HG02642 (cell line): ENCODE measurements around the gene PLVAP.

Experiments used
- ATAC-seq: cut with Tn5 transposase; IDR thresholded peaks from one replicate; pipeline ENCODE4 v1.9.1; 2021; ENCODE audit warnings: mild to moderate bottlenecking; ENCODE audit not compliant: unreplicated experiment, poor library complexity

Gene PLVAP

GRCh38 chr19:17305216-17305516 lies 72.0 kb downstream of the PLVAP start:
- ATAC-seq = no peak

- ATAC-seq = no peak
These were observed 72.5 kb downstream of the PLVAP start for GRCh38 chr19:17304386-17305215.

- no peak for ATAC-seq
These were observed 73.2 kb downstream of the PLVAP start for GRCh38 chr19:17303940-17304267.

GRCh38 chr19:17303167-17303939 lies 73.8 kb downstream of the PLVAP start, which contains the start of gene ABHD8:
ABHD8 (minus strand) TSS chr19:17303425; CDS start chr19:17301616, 1,809 bp downstream.
- ATAC-seq = peak; percentile 60

- ATAC-seq = no peak
These were observed 74.6 kb downstream of the PLVAP start for GRCh38 chr19:17302391-17303166.
